AG09309 (cell line): ENCODE data around the gene COPG1.

Experiments
- DNase-seq: peaks from one replicate; pipeline ENCODE4 v3.0.0-alpha.2; 2010; ENCODE audit warnings: low read depth
- H3K4me3 ChIP-seq: 2 replicates; pipeline ENCODE4 v1.5.1; 2011; ENCODE audit warnings: mild to moderate bottlenecking, low read depth, low read length, moderate library complexity; ENCODE audit not compliant: control insufficient read depth
- TF ChIP-seq, protein P1 (sequence below): IDR thresholded peaks from 2 replicates; pipeline ENCODE4 v1.5.1; 2011; ENCODE audit warnings: mild to moderate bottlenecking, low read depth, low read length, inconsistent platforms; ENCODE audit not compliant: insufficient read depth, control insufficient read depth; ENCODE audit errors: missing control alignments

COPG1 gene, protein sequence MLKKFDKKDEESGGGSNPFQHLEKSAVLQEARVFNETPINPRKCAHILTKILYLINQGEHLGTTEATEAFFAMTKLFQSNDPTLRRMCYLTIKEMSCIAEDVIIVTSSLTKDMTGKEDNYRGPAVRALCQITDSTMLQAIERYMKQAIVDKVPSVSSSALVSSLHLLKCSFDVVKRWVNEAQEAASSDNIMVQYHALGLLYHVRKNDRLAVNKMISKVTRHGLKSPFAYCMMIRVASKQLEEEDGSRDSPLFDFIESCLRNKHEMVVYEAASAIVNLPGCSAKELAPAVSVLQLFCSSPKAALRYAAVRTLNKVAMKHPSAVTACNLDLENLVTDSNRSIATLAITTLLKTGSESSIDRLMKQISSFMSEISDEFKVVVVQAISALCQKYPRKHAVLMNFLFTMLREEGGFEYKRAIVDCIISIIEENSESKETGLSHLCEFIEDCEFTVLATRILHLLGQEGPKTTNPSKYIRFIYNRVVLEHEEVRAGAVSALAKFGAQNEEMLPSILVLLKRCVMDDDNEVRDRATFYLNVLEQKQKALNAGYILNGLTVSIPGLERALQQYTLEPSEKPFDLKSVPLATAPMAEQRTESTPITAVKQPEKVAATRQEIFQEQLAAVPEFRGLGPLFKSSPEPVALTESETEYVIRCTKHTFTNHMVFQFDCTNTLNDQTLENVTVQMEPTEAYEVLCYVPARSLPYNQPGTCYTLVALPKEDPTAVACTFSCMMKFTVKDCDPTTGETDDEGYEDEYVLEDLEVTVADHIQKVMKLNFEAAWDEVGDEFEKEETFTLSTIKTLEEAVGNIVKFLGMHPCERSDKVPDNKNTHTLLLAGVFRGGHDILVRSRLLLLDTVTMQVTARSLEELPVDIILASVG

DNA sequence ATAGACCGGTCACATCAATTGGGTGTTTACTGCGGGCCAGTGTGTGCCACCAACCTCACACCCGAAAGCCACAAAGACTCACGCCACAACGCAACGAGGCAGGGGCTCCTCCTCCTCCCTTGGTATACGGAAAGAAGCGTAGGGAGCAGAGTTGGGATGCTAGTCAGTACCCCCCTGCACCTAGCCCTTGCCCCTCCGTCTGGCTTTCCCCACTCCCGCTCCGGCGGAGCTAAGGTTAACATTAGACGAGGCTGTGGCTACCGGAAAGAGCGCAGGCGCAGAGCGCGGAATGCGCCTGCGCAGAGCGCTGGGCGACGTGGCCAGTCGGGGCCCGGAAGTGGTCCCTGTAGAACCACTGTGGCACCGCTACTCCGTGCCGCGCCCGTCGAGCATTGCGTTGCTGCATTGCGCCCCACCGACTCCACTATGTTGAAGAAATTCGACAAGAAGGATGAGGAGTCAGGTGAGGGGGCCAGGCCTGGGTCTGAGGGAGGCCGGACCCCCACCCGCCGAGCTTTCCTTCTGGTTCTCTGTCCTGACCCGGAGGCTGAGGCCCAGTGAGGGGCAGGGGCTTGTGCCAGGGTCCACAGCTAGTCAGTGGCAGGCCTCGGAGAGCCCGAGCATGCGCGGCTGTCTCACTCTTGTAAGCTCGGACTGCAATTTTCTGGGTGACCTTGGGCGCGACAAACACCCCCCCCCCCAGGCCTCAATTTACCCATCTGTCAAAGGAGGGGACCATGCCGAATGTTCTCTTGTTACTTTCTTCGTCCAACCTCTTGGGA, at the start of gene COPG1:
COPG1 (plus strand) TSS at position 323 of the 782 bp plus-strand sequence; CDS start at position 427, 104 bp downstream.
- TF ChIP-seq, protein P1, sequence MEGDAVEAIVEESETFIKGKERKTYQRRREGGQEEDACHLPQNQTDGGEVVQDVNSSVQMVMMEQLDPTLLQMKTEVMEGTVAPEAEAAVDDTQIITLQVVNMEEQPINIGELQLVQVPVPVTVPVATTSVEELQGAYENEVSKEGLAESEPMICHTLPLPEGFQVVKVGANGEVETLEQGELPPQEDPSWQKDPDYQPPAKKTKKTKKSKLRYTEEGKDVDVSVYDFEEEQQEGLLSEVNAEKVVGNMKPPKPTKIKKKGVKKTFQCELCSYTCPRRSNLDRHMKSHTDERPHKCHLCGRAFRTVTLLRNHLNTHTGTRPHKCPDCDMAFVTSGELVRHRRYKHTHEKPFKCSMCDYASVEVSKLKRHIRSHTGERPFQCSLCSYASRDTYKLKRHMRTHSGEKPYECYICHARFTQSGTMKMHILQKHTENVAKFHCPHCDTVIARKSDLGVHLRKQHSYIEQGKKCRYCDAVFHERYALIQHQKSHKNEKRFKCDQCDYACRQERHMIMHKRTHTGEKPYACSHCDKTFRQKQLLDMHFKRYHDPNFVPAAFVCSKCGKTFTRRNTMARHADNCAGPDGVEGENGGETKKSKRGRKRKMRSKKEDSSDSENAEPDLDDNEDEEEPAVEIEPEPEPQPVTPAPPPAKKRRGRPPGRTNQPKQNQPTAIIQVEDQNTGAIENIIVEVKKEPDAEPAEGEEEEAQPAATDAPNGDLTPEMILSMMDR = no peak
- peak within 1 kb of the TSS; percentile 73 for H3K4me3 ChIP-seq
- DNase-seq = peak; percentile 45

DNA sequence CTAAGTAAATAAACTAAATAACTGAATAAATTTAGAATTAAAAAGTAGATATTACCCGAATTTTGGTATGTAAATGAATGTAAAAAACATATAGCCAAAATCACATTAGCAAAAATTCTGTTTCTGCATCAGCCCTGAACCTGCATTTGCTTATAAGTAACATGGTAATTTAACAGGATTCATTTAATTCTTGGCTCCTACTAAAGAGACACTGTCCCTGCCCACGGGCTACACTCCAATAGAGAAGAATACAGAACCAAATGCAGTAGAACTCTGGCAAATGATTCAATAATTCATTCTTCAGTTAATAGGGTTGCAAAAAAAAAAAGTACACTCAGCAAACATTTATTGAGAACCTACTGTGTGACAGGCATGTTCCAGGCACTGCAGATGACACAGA, 44.9 kb upstream of the COPG1 start:
- TF ChIP-seq, protein P1 = no peak
- H3K4me3 ChIP-seq = no peak overlapping the region

DNA sequence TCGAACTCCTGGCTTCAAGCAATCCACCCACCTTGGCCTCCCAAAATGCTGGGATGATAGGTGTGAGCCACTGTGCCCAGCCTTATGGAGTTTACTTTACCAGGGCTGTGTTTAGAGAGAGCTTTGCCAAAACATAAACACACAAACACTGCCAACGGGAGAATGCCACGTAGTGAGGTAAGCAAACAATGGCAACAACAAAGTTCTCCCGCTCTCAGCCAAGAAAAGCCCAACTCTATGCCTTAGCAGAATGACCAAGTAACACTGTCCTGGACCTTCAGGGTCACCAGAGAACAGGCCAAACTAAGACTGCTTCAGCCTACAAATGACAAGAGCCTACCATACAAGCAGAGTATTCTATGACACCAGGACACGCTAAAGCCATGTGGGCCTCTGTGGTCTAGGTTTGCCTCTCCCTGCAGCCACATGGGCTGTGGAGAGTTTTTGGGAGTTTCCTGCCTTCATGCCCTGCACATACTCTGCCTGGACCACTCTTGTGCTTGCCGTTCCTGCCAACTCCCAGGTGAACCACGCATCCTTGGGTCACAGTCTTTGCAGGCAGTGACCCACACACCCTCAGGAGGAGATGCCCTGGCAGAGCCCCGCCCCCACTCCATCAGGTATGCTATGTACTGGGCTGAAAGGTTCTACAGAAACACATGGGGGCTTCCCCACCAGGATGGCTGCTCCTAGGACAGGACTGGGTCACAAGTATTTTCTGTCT, 44.1 kb upstream of the COPG1 start:
- no peak overlapping the region for H3K4me3 ChIP-seq
- no peak for DNase-seq
- TF ChIP-seq, protein P1 = no peak

More for the DNA sequence above, 44.9 kb upstream of the COPG1 start:
- no peak for DNase-seq

DNA sequence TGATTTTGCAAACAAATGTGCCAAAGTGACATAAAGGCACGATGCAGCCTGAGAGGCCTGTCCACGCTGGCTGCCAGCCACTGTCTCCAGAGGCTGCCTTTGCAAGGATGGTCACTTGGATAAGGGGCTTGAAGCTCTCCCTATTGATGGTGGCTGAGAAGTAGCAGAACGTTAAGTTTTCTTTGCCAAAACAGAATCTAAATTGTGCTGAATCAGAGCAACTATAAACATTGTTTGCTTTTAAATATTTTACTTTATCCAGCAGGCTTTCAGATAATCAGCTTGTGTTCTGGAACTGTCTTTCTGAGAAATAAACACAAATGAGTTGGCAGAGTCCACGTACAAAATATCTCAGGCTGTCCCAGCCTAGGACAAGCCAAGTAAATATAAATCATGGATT, 41.9 kb upstream of the COPG1 start:
- DNase-seq = no peak
- TF ChIP-seq, protein P1 = no peak
- H3K4me3 ChIP-seq = no peak overlapping the region

DNA sequence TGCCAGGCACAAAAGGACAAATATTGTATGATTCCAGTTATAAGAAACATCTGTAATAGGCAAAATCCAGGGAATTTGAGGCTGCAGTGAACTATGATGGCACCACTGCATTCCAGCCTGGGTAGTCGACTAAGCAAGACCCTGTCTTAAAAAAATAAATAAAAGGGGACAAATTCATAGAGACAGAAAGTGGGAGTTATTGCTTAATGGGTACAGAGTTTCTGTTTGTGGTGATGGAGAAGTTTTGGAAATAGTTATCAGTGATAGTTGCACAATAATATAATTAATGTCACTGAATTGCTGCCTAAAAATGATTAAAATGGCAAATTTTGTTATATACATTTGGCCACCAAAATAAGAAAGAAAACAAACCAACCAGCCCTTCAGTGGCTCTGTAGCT, 38.1 kb upstream of the COPG1 start:
- TF ChIP-seq, protein P1 = no peak
- H3K4me3 ChIP-seq = no peak overlapping the region
- DNase-seq = no peak

DNA sequence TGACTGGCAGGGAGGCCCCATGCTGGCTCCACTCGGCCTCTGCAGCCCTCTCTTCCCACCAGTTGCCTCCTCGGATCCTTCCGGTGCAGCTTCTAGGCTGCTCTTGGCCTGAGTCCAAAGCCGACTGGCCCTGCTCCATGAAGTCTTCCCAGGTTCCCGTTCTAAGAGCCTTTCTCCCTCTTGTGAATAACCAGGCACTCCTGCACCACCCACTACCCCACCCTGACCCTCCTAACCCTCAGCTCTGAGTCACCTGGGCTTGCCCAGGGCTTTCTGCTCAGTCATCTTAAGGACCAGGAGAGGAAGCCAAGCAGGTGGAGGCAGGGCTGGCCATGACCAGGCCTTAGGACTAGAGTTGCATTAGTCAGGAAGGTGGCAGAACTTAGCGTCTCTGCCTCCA, 37.6 kb upstream of the COPG1 start:
- TF ChIP-seq, protein P1 = no peak
- no peak for DNase-seq
- H3K4me3 ChIP-seq = no peak overlapping the region
